Prostate gland (tissue), 2 donors: ENCODE results near the gene KHNYN. TPM values are rescaled to one million over a fixed set of nuclear protein-coding genes. Genes with fewer than 3 reads are reported as not detected.
"Not testable (repeated sequence)": the region's sequence is repeated elsewhere in the genome, so short reads cannot be mapped to it uniquely, and the experiment has no call there.

Experiments
- DNase-seq: peaks from one replicate; pipeline ENCODE4 v3.0.0-alpha.2; 2019; ENCODE audit warnings: low spot score
- H3K27ac ChIP-seq, 2 donors: fragments of 200-600 bp; sonication (generic); 2 replicates each; pipeline ENCODE4 v1.5.1; 2017 to 2019
- H3K27me3 ChIP-seq: fragments of 200-600 bp; sonication (generic); replicated peaks from 2 replicates; pipeline ENCODE4 v1.5.1; 2019; ENCODE audit not compliant: insufficient read depth
- H3K36me3 ChIP-seq, 2 donors: fragments of 200-600 bp; sonication (generic); 1 replicate in 1 of 2; 2 replicates in 1 of 2; pipeline versions ENCODE4 v1.5.1 to v1.8.1; 2017 to 2019
- H3K4me1 ChIP-seq: fragments of 200-600 bp; sonication (generic); replicated peaks from 2 replicates; pipeline ENCODE4 v1.5.1; 2019
- H3K4me3 ChIP-seq, 2 donors: fragments of 200-600 bp; sonication (generic); 2 replicates each; pipeline ENCODE4 v1.5.1; 2017 to 2019
- H3K9me3 ChIP-seq: fragments of 200-600 bp; sonication (generic); 2 replicates; pipeline ENCODE4 v1.5.1; 2017
- POLR2A ChIP-seq: fragments of 450-650 bp; IDR thresholded peaks from one replicate; pipeline ENCODE4 v1.6.1; 2016; ENCODE audit warnings: antibody characterized with exemption, mild to moderate bottlenecking
- POLR2AphosphoS5 ChIP-seq: sonication (generic); formaldehyde crosslinking; IDR thresholded peaks from one replicate; pipeline ENCODE4 v1.6.1; 2017; ENCODE audit warnings: antibody characterized with exemption
- WGBS: methylation state at CpG from one replicate; pipeline ENCODE4 v1.1.5; 2018; 5-methylcytosine and 5-hydroxymethylcytosine counted together
- intact Hi-C: fragments of 100-400 bp; cut with DNase I; formaldehyde crosslinking; loops from one replicate; pipeline ENCODE4 v1.14.2; 2022
- total RNA-seq, 2 donors: library from RNA; depleted of rRNA; stranded (reverse); fragments of >200 nt; gene quantifications; one replicate each; pipeline ENCODE4 v1.1.0, GENCODE V29; 2016
- TF ChIP-seq, protein P1 (sequence below), 4 experiments: fragments of 200-600 bp in 2 of 4; fragments of 450-650 bp in 2 of 4; sonication (generic) in 2 of 4; IDR thresholded peaks; 1 replicate in 3 of 4; 2 replicates in 1 of 4; pipeline ENCODE4 v1.5.1; 2016 to 2019; ENCODE audit warnings: antibody characterized with exemption in 4 of 4, mild to moderate bottlenecking in 2 of 4, moderate library complexity in 2 of 4

The KHNYN gene
- total RNA-seq, 2 donors from 2014 or later = 57.0 to 91.2 TPM

DNA sequence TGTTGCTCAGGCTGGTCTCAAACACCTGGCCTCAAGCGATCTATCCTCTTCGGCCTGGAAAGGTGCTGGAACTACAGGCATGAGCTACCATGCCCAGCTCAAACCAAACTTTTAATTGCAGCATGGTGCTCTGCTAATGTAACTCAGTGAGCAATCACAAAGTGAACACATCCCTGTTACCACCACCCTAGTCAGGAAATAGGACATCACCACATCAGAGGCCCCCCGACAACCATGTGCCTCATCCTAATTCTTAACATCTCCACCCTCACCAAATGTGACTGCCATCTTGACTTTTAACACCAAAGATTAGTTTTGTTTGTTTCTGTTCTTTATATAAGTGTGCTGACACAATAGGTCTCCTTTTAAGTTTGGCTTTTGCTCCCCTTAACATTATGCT, 35.6 kb downstream of the KHNYN start:
- TF ChIP-seq, protein P1, sequence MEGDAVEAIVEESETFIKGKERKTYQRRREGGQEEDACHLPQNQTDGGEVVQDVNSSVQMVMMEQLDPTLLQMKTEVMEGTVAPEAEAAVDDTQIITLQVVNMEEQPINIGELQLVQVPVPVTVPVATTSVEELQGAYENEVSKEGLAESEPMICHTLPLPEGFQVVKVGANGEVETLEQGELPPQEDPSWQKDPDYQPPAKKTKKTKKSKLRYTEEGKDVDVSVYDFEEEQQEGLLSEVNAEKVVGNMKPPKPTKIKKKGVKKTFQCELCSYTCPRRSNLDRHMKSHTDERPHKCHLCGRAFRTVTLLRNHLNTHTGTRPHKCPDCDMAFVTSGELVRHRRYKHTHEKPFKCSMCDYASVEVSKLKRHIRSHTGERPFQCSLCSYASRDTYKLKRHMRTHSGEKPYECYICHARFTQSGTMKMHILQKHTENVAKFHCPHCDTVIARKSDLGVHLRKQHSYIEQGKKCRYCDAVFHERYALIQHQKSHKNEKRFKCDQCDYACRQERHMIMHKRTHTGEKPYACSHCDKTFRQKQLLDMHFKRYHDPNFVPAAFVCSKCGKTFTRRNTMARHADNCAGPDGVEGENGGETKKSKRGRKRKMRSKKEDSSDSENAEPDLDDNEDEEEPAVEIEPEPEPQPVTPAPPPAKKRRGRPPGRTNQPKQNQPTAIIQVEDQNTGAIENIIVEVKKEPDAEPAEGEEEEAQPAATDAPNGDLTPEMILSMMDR (IDR thresholded peaks at IDR 0.05) = no peak
- no peak for TF ChIP-seq POLR2A
- intact Hi-C loops = no loop called here
- Histone ChIP-seq H3K27ac (no peak overlapping the region), H3K27me3 (no peaks in the 10 kb centered on the region), H3K4me1 (no peaks in the 10 kb centered on the region), H3K36me3 (no peaks in the 10 kb centered on the region), H3K4me3 (no peak overlapping the region), H3K9me3 (no peaks in the 10 kb centered on the region)
- WGBS = 95% methylated on average over 3 of the region's 3 CpGs
- no peak for DNase-seq

DNA sequence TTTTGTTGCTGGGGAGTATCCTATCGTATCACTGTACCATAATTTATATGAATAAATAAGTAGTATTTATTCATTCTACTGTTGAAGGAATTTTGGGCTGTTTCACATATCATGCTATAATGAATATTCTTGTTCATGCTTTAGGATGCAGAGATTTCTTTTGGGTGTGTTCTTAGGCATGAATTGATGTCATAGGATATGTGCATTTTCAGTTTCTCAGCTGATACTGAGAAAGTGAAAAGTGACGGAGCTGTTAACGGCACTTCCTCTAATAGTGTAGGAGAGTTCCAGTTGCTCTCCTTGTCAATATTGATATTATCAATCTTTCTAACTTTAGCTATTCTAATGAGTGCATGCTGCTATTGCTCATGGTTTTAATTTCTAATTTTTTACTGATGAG, 36.1 kb downstream of the KHNYN start:
- no peaks in the 10 kb centered on the region for H3K9me3 ChIP-seq
- no peaks in the 10 kb centered on the region for H3K4me1 ChIP-seq
- no peak overlapping the region for H3K4me3 ChIP-seq
- H3K27me3 ChIP-seq = no peaks in the 10 kb centered on the region
- no peak overlapping the region for H3K27ac ChIP-seq
- no peaks in the 10 kb centered on the region for H3K36me3 ChIP-seq
- intact Hi-C loops = no loop called here
- TF ChIP-seq, protein P1 (IDR thresholded peaks at IDR 0.05) = no peak
- TF ChIP-seq POLR2AphosphoS5 = no peak
- no peak for TF ChIP-seq POLR2A
- DNase-seq = no peak
- 97% methylated on average over 3 of the region's 3 CpGs for WGBS

DNA sequence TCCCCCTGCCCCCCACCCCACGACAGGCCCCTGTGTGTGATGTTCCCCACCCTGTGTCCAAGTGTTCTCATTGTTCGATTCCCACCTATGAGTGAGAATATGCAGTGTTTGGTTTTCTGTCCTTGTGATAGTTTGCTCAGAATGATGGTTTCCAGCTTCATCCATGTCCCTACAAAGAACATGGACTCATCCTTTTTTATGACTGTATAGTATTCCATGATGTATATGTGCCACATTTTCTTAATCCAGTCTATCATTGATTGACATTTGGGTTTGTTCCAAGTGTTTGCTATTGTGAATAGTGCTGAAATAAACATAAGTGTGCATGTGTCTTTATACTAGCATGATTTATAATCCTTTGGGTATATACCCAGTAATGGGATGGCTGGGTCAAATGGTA, 40.7 kb downstream of the KHNYN start:
- intact Hi-C loops = not testable (repeated sequence)
- 76% methylated on average over 2 of the region's 2 CpGs for WGBS

DNA sequence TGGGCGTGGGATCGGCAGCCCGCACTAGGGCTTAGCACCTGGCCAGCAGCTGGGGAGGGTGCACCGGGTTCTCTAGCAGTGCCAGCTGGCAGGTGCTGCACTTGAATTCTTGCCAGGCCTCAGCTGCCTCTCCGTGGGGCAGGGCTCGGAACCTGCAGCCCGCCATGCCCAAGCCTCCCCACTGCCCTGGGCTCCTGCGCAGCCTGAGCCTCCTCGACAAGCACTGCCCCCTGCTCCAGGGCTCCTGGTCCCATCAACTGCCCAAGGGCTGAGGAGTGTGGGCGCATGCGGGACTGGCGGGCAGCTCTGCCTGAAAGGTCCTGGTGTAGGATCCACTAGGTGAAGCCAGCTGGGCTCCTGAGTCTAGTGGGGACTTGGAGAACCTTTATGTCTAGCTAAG, 43.5 kb downstream of the KHNYN start:
- TF ChIP-seq, protein P1 (IDR thresholded peaks at IDR 0.05) = no peak
- TF ChIP-seq POLR2AphosphoS5 (no peak), POLR2A (no peak)
- intact Hi-C loops = no loop called here
- no peak for DNase-seq
- H3K27me3 ChIP-seq = no peaks in the 10 kb centered on the region
- H3K4me1 ChIP-seq = no peaks in the 10 kb centered on the region
- H3K4me3 ChIP-seq = no peak overlapping the region
- no peak overlapping the region for H3K27ac ChIP-seq
- H3K9me3 ChIP-seq = no peaks in the 10 kb centered on the region
- 60% methylated on average over 10 of the region's 12 CpGs for WGBS
- no peaks in the 10 kb centered on the region for H3K36me3 ChIP-seq

More for the DNA sequence above, 40.7 kb downstream of the KHNYN start:
- H3K9me3 ChIP-seq, DNase-seq, H3K4me3 ChIP-seq, H3K36me3 ChIP-seq, H3K27ac ChIP-seq, H3K27me3 ChIP-seq, H3K4me1 ChIP-seq: not testable (repeated sequence)

DNA sequence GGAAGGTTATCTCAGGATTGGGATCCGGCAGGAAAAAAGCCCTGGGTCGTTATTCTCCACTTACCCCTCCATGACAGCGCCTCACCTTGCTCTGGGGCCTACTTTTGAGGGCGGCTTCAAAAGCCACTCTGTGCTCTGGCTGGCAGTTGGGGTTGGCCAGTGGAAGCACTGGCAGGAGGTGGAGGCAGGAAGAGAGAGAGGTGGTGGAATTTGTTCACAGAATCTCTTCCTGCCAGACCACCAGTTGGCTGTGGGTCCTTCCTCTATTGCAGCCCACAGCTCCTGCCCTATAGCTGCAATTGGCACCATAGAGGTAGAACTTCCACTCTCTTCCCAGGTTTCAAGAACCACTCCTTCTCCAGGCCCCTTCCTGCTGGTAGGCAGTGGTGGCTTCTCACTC, 45.5 kb downstream of the KHNYN start:
- DNase-seq = no peak
- intact Hi-C loops = no loop called here
- H3K27me3 ChIP-seq = no peaks in the 10 kb centered on the region
- no peaks in the 10 kb centered on the region for H3K4me1 ChIP-seq
- H3K36me3 ChIP-seq = no peaks in the 10 kb centered on the region
- H3K9me3 ChIP-seq = no peaks in the 10 kb centered on the region
- H3K4me3 ChIP-seq = no peak overlapping the region
- TF ChIP-seq, protein P1 (IDR thresholded peaks at IDR 0.05) = no peak
- no peak for TF ChIP-seq POLR2A
- no peak for TF ChIP-seq POLR2AphosphoS5
- WGBS = 93% methylated on average over 4 of the region's 4 CpGs
- H3K27ac ChIP-seq = no peak overlapping the region

DNA sequence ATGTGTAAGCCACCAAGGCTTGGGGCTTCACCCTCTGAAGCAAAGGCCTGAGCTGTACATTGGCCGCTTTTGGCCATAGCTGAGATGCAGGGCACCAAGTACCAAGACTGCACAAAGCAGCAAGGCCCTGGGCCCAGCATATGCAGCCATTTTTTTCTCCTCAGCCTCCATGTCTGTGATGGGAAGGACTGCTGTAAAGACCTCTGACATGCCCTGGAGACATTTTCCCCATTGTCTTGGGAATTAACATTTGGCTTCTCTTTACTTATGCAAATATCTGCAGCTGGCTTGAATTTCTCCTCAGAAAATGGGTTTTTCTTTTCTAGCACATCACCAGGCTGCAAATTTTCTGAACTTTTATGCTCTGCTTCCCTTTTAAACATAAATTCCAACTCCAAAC, 50.2 kb downstream of the KHNYN start:
- H3K4me3 ChIP-seq, intact Hi-C loops, H3K27ac ChIP-seq, DNase-seq, H3K9me3 ChIP-seq, H3K27me3 ChIP-seq, H3K4me1 ChIP-seq, H3K36me3 ChIP-seq: not testable (repeated sequence)
- WGBS = 0% methylated on average over 1 of the region's 1 CpG
